Right lobe of liver (tissue), 4 donors: ENCODE results near the gene RNF26.

Source experiments
- CTCF ChIP-seq, 4 donors: fragments of 200-600 bp in 3 of 4; fragments of 450-650 bp in 1 of 4; IDR thresholded peaks; one replicate each; pipeline versions ENCODE4 v1.5.1 to v1.8.0; 2016 to 2022; ENCODE audit warnings: antibody characterized with exemption in 4 of 4, mild to moderate bottlenecking in 2 of 4
- POLR2A ChIP-seq: fragments of 450-650 bp; IDR thresholded peaks from one replicate; pipeline ENCODE4 v1.6.1; 2017; ENCODE audit warnings: antibody characterized with exemption, mild to moderate bottlenecking
- donor health status: DM: no; HTN: no; CAD: no.
- donor health status: DM: no; HTN: no; CAD: no.
- donor health status: DM: no; HTN: yes; CAD: no.

GRCh38 chr11:119319700-119320239 is 14.6 kb upstream of the RNF26 start:
- TF ChIP-seq CTCF (IDR thresholded peaks at IDR 0.05) = no peak
- no peak for TF ChIP-seq POLR2A
